GM12878 (cell line): Measurements from ENCODE around the gene C16orf92.
A peak's percentile ranks its signal among the peaks of the same experiment; 100 is the strongest.

Experiments used
- BCLAF1 ChIP-seq: fragments of 450-650 bp; IDR thresholded peaks from 2 replicates; pipeline ENCODE4 v1.6.1; 2017; ENCODE audit warnings: antibody characterized with exemption, mild to moderate bottlenecking, moderate library complexity
- CTCF ChIP-seq, 3 experiments: IDR thresholded peaks in 2 of 3; conservative IDR thresholded peaks in 1 of 3; 2 replicates each; pipeline ENCODE4 v1.5.1; 2011; ENCODE audit warnings: low read depth in 3 of 3, low read length in 3 of 3, mild to moderate bottlenecking in 3 of 3, control low read depth in 2 of 3, moderate library complexity in 2 of 3, inconsistent platforms in 1 of 3, mixed read lengths in 1 of 3; ENCODE audit not compliant: control insufficient read depth in 2 of 3, insufficient read depth in 1 of 3; ENCODE audit errors: extremely low read depth in 1 of 3
- ETV6 ChIP-seq, 2 experiments: fragments of 450-650 bp in 1 of 2; IDR thresholded peaks in 1 of 2; conservative IDR thresholded peaks in 1 of 2; 2 replicates each; pipeline ENCODE4 v1.6.1; 2014; ENCODE audit warnings: antibody characterized with exemption in 1 of 2, borderline replicate concordance in 1 of 2, low read depth in 1 of 2, mild to moderate bottlenecking in 1 of 2, moderate library complexity in 1 of 2
- EZH2 ChIP-seq: IDR thresholded peaks from 2 replicates; pipeline ENCODE4 v1.6.1; 2012; ENCODE audit warnings: low read depth, mild to moderate bottlenecking, control low read depth, inconsistent platforms, low read length, borderline replicate concordance; ENCODE audit not compliant: control insufficient read depth
- JUNB ChIP-seq: IDR thresholded peaks from 2 replicates; pipeline ENCODE4 v1.6.1; 2016; ENCODE audit warnings: antibody characterized with exemption, mild to moderate bottlenecking
- MXI1 ChIP-seq: fragments of 150-350 bp; IDR thresholded peaks from 2 replicates; pipeline ENCODE4 v1.6.1; 2011; ENCODE audit warnings: low read depth, mild to moderate bottlenecking, inconsistent platforms, low read length, improper control_type of control experiment
- NKRF ChIP-seq: fragments of 450-650 bp; conservative IDR thresholded peaks from 2 replicates; pipeline ENCODE4 v1.6.1; 2017; ENCODE audit warnings: mild to moderate bottlenecking, moderate library complexity
- POLR2A ChIP-seq: IDR thresholded peaks from 2 replicates; pipeline ENCODE4 v1.6.1; 2011; ENCODE audit warnings: low read depth, mild to moderate bottlenecking, low read length
- POLR2AphosphoS5 ChIP-seq: IDR thresholded peaks from 2 replicates; pipeline ENCODE4 v1.6.1; 2011; ENCODE audit warnings: mild to moderate bottlenecking, low read length, inconsistent platforms
- REST ChIP-seq: IDR thresholded peaks from 2 replicates; pipeline ENCODE4 v1.6.1; 2012; ENCODE audit warnings: mild to moderate bottlenecking, low read depth, low read length
- RFX5 ChIP-seq: IDR thresholded peaks from 2 replicates; pipeline ENCODE4 v1.6.1; 2011; ENCODE audit warnings: low read depth, low read length, improper control_type of control experiment
- SIN3A ChIP-seq: IDR thresholded peaks from 2 replicates; pipeline ENCODE4 v1.6.1; 2012; ENCODE audit warnings: low read depth, low read length, improper control_type of control experiment
- SMC3 ChIP-seq: IDR thresholded peaks from 2 replicates; pipeline ENCODE4 v1.6.1; 2011; ENCODE audit warnings: low read length, improper control_type of control experiment, borderline replicate concordance
- SP1 ChIP-seq: IDR thresholded peaks from one replicate; pipeline ENCODE4 v1.6.1; 2011; ENCODE audit warnings: low read depth, low read length

GRCh38 chr16:30000735-30001631, 22.0 kb upstream of the C16orf92 start:
- no peak for TF ChIP-seq JUNB
- TF ChIP-seq SMC3: no peak
- TF ChIP-seq MXI1: no peak
- no peak for TF ChIP-seq RFX5
- no peak for TF ChIP-seq CTCF (IDR thresholded peaks at IDR 0.05 in 2 of 3, conservative IDR thresholded peaks at IDR 0.05 in 1 of 3; ENCODE audit: control insufficient read depth in 2 of 3, extremely low read depth in 1 of 3, insufficient read depth in 1 of 3, low read depth in 3 of 3, low read length in 3 of 3)
- 0 out of 2 replicates have a peak, but pooled peaks have one; percentile 32 for TF ChIP-seq POLR2A
- TF ChIP-seq EZH2: no peak
- TF ChIP-seq REST: no peak
- TF ChIP-seq SP1: no peak
- no peak for TF ChIP-seq NKRF
- no peak for TF ChIP-seq BCLAF1
- TF ChIP-seq ETV6 (conservative IDR thresholded peaks at IDR 0.05 in 1 of 2, IDR thresholded peaks at IDR 0.05 in 1 of 2; ENCODE audit: borderline replicate concordance in 1 of 2, low read depth in 1 of 2): no peak
- no peak for TF ChIP-seq SIN3A
- no peak for TF ChIP-seq POLR2AphosphoS5
